GM21528 (cell line): Measurements from ENCODE around the gene BCAS4.
"Not testable (repeated sequence)": the region's sequence is repeated elsewhere in the genome, so short reads cannot be mapped to it uniquely, and the experiment has no call there.

Experiments
- ATAC-seq: cut with Tn5 transposase; IDR thresholded peaks from one replicate; pipeline ENCODE4 v1.9.1; 2021; ENCODE audit warnings: mild to moderate bottlenecking, moderate library complexity; ENCODE audit not compliant: unreplicated experiment, low FRiP score

Gene BCAS4

GRCh38 chr20:50872560-50873425, 77.9 kb downstream of the BCAS4 start:
- ATAC-seq: no peak

GRCh38 chr20:50873585-50873984, 78.7 kb downstream of the BCAS4 start:
- no peak for ATAC-seq

GRCh38 chr20:50874111-50874757, 79.4 kb downstream of the BCAS4 start:
- no peak for ATAC-seq

- no peak for ATAC-seq
These were observed 80.2 kb downstream of the BCAS4 start for GRCh38 chr20:50874758-50875665.

- ATAC-seq: no peak
These were observed 81.3 kb downstream of the BCAS4 start for GRCh38 chr20:50876063-50876685.

GRCh38 chr20:50876816-50877215, 82.0 kb downstream of the BCAS4 start:
- ATAC-seq: no peak

- no peak for ATAC-seq
These were observed 82.4 kb downstream of the BCAS4 start for GRCh38 chr20:50877232-50877743.

- ATAC-seq: no peak
These were observed 85.0 kb downstream of the BCAS4 start for GRCh38 chr20:50879649-50880550.

GRCh38 chr20:50881759-50882424, 87.0 kb downstream of the BCAS4 start:
- ATAC-seq: not testable (repeated sequence)

GRCh38 chr20:50883856-50884255, 89.0 kb downstream of the BCAS4 start:
- no peak for ATAC-seq

GRCh38 chr20:50885068-50885467, 90.2 kb downstream of the BCAS4 start:
- no peak for ATAC-seq

GRCh38 chr20:50885781-50886180, 90.9 kb downstream of the BCAS4 start:
- no peak for ATAC-seq

- no peak for ATAC-seq
These were observed 91.4 kb downstream of the BCAS4 start for GRCh38 chr20:50886184-50886790.

GRCh38 chr20:50887576-50887975, 92.7 kb downstream of the BCAS4 start:
- no peak for ATAC-seq

- ATAC-seq: no peak
These were observed 96.3 kb downstream of the BCAS4 start for GRCh38 chr20:50891138-50891537.

GRCh38 chr20:50892394-50892793, 97.5 kb downstream of the BCAS4 start:
- ATAC-seq: no peak

- ATAC-seq: no peak
These were observed 98.8 kb downstream of the BCAS4 start for GRCh38 chr20:50893620-50894019.

GRCh38 chr20:50895111-50895830, 100.4 kb downstream of the BCAS4 start:
- no peak for ATAC-seq
